Left lobe of liver (tissue), 2 donors: ENCODE results near the gene UBR4. TPM values are rescaled to one million over a fixed set of nuclear protein-coding genes. Genes with fewer than 3 reads are reported as not detected.

ENCODE experiments used
- ATAC-seq: fragments of 200-7000 bp; cut with Tn5 transposase; one replicate; pipeline ENCODE4 v1.9.1; 2020; ENCODE audit warnings: mild to moderate bottlenecking, moderate library complexity
- DNase-seq: peaks from one replicate; pipeline ENCODE4 v3.0.0-alpha.2; 2020; ENCODE audit warnings: low spot score
- total RNA-seq: library from RNA; stranded (reverse); gene quantifications from one replicate; pipeline ENCODE4 v1.2.1, GENCODE V29; 2021
- donor health status: DM: no; HTN: no; CAD: no; lungs with moderate emphysema.
- donor health status: DM: no; HTN: yes; CAD: no.

UBR4 gene
- total RNA-seq, 1 donor from 2014 or later: 127 TPM

- ATAC-seq: no peak
Measured at GRCh38 chr1:19151537-19151936, 58.5 kb downstream of the UBR4 start.

GRCh38 chr1:19149736-19150135 is 60.3 kb downstream of the UBR4 start:
- DNase-seq (no peak), ATAC-seq (no peak)

More at GRCh38 chr1:19151537-19151936, 58.5 kb downstream of the UBR4 start:
- DNase-seq: no peak

GRCh38 chr1:19140465-19140864 is 69.6 kb downstream of the UBR4 start:
- peak; percentile 54 for ATAC-seq
- no peak for DNase-seq

GRCh38 chr1:19139711-19140110 is 70.4 kb downstream of the UBR4 start:
- ATAC-seq: peak; percentile 58
- no peak for DNase-seq

GRCh38 chr1:19138958-19139581 is 71.0 kb downstream of the UBR4 start:
- DNase-seq (no peak), ATAC-seq (peak; percentile 87)

- no peak for DNase-seq
- no peak for ATAC-seq
Measured at GRCh38 chr1:19138331-19138730, 71.7 kb downstream of the UBR4 start.

GRCh38 chr1:19137158-19137557 is 72.9 kb downstream of the UBR4 start:
- DNase-seq (no peak), ATAC-seq (no peak)

- ATAC-seq (no peak), DNase-seq (no peak)
Measured at GRCh38 chr1:19133360-19133759, 76.7 kb downstream of the UBR4 start.

- DNase-seq: no peak
- ATAC-seq: peak; percentile 88
Measured at GRCh38 chr1:19130468-19130867, 79.6 kb downstream of the UBR4 start.

GRCh38 chr1:19128968-19129514 is 81.0 kb downstream of the UBR4 start:
- peak; percentile 16 for ATAC-seq
- no peak for DNase-seq

GRCh38 chr1:19124273-19124672 is 85.8 kb downstream of the UBR4 start:
- ATAC-seq (no peak), DNase-seq (no peak)

GRCh38 chr1:19123837-19124236 is 86.2 kb downstream of the UBR4 start:
- ATAC-seq: no peak
- no peak for DNase-seq

GRCh38 chr1:19122668-19123067 is 87.4 kb downstream of the UBR4 start:
- DNase-seq (no peak), ATAC-seq (peak; percentile 56)

- no peak for ATAC-seq
- no peak for DNase-seq
Measured at GRCh38 chr1:19121192-19121591, 88.9 kb downstream of the UBR4 start.

- ATAC-seq: no peak
- no peak for DNase-seq
Measured at GRCh38 chr1:19120070-19120469, 90.0 kb downstream of the UBR4 start.

- DNase-seq (no peak), ATAC-seq (no peak)
Measured at GRCh38 chr1:19115082-19115808, 94.8 kb downstream of the UBR4 start.

- ATAC-seq (peak; percentile 64), DNase-seq (no peak)
Measured at GRCh38 chr1:19113697-19114092, 96.4 kb downstream of the UBR4 start.

GRCh38 chr1:19112891-19113696 is 97.0 kb downstream of the UBR4 start:
- DNase-seq (no peak), ATAC-seq (no peak)

- ATAC-seq (no peak), DNase-seq (no peak)
Measured at GRCh38 chr1:19110257-19110927, 99.7 kb downstream of the UBR4 start.

GRCh38 chr1:19109545-19109944 is 100.5 kb downstream of the UBR4 start:
- ATAC-seq (no peak), DNase-seq (no peak)

GRCh38 chr1:19101244-19101643 is 108.8 kb downstream of the UBR4 start:
- DNase-seq: no peak
- ATAC-seq: no peak
